Prostate gland (tissue), 2 donors: ENCODE measurements around the gene TMEM267. TPM values are rescaled to one million over a fixed set of nuclear protein-coding genes. Genes with fewer than 3 reads are reported as not detected.

ENCODE experiments used
- DNase-seq: peaks from one replicate; pipeline ENCODE4 v3.0.0-alpha.2; 2019; ENCODE audit warnings: low spot score
- H3K27ac ChIP-seq, 2 donors: fragments of 200-600 bp; sonication (generic); 2 replicates each; pipeline ENCODE4 v1.5.1; 2017 to 2019
- H3K27me3 ChIP-seq: fragments of 200-600 bp; sonication (generic); replicated peaks from 2 replicates; pipeline ENCODE4 v1.5.1; 2019; ENCODE audit not compliant: insufficient read depth
- H3K36me3 ChIP-seq, 2 donors: fragments of 200-600 bp; sonication (generic); 1 replicate in 1 of 2; 2 replicates in 1 of 2; pipeline versions ENCODE4 v1.5.1 to v1.8.1; 2017 to 2019
- H3K4me1 ChIP-seq: fragments of 200-600 bp; sonication (generic); replicated peaks from 2 replicates; pipeline ENCODE4 v1.5.1; 2019
- H3K4me3 ChIP-seq, 2 donors: fragments of 200-600 bp; sonication (generic); 2 replicates each; pipeline ENCODE4 v1.5.1; 2017 to 2019
- H3K9me3 ChIP-seq: fragments of 200-600 bp; sonication (generic); 2 replicates; pipeline ENCODE4 v1.5.1; 2017
- CTCF ChIP-seq, 4 experiments: fragments of 200-600 bp in 2 of 4; fragments of 450-650 bp in 2 of 4; sonication (generic) in 2 of 4; IDR thresholded peaks; 1 replicate in 3 of 4; 2 replicates in 1 of 4; pipeline ENCODE4 v1.5.1; 2016 to 2019; ENCODE audit warnings: antibody characterized with exemption in 4 of 4, mild to moderate bottlenecking in 2 of 4, moderate library complexity in 2 of 4
- POLR2A ChIP-seq: fragments of 450-650 bp; IDR thresholded peaks from one replicate; pipeline ENCODE4 v1.6.1; 2016; ENCODE audit warnings: antibody characterized with exemption, mild to moderate bottlenecking
- POLR2AphosphoS5 ChIP-seq: sonication (generic); formaldehyde crosslinking; IDR thresholded peaks from one replicate; pipeline ENCODE4 v1.6.1; 2017; ENCODE audit warnings: antibody characterized with exemption
- WGBS: methylation state at CpG from one replicate; pipeline ENCODE4 v1.1.5; 2018; 5-methylcytosine and 5-hydroxymethylcytosine counted together
- intact Hi-C: fragments of 100-400 bp; cut with DNase I; formaldehyde crosslinking; loops from one replicate; pipeline ENCODE4 v1.14.2; 2022
- total RNA-seq, 2 donors: library from RNA; depleted of rRNA; stranded (reverse); fragments of >200 nt; gene quantifications; one replicate each; pipeline ENCODE4 v1.1.0, GENCODE V29; 2016

TMEM267 gene
- total RNA-seq, 2 donors from 2014 or later: 11.8 to 14.9 TPM

DNA sequence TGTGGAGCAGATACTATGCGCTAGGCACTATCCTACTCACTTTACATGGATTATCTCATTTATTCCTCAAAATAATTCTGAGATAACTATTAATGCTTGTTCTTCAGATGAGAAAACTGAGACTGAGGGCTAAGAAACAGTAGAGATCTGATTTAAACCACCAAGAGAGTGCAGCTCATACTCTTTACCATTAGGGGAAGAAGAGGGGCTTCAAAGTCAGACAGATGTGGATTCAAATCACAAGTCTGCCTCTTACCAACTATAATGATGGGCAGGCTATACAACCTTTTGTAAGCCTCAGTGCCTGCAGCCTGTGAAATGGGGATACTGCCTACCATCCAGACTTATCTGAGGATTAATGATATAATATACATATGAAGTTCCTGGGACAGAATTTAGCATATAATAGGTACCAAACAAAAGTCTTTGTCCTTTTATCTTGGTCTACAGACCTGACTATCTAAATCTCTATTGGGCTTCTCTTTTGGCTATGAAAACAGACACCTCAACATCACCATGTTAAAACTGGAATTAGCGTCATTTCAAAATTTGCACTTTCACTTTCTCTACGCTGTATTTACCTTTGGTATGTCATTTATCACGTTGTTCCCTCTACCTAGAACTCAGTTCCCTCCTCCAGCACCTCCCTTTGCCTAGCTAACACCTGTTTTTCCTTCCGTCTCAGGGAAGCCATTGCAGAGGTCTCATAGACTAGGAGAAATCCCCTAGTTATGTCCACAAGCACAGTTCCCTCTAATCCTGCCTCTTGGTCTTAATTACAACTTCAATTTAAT lies 13.8 kb upstream of the TMEM267 start:
- TF ChIP-seq POLR2A (no peak), POLR2AphosphoS5 (no peak), CTCF (IDR thresholded peaks at IDR 0.05) (no peak)
- Histone ChIP-seq H3K4me1 (no peaks in the 10 kb centered on the region), H3K4me3 (no peak overlapping the region), H3K27me3 (no peaks in the 10 kb centered on the region), H3K9me3 (no peaks in the 10 kb centered on the region), H3K27ac (no peak overlapping the region), H3K36me3 (no peaks in the 10 kb centered on the region)
- intact Hi-C loops: no loop called here
- no peak for DNase-seq
- 90% methylated on average over 5 of the region's 5 CpGs for WGBS

- no peaks in the 10 kb centered on the region for H3K36me3 ChIP-seq
- TF ChIP-seq POLR2AphosphoS5 (no peak), POLR2A (no peak), CTCF (IDR thresholded peaks at IDR 0.05) (no peak)
- no peak overlapping the region for H3K27ac ChIP-seq
- H3K4me3 ChIP-seq: no peak overlapping the region
- no peak for DNase-seq
- WGBS: 92% methylated on average over 1 of the region's 1 CpG
- no peaks in the 10 kb centered on the region for H3K9me3 ChIP-seq
- no peaks in the 10 kb centered on the region for H3K4me1 ChIP-seq
- intact Hi-C loops: no loop called here
- H3K27me3 ChIP-seq: no peaks in the 10 kb centered on the region
Measured at GRCh38 chr5:43491326-43491725, 7.7 kb upstream of the TMEM267 start.

DNA sequence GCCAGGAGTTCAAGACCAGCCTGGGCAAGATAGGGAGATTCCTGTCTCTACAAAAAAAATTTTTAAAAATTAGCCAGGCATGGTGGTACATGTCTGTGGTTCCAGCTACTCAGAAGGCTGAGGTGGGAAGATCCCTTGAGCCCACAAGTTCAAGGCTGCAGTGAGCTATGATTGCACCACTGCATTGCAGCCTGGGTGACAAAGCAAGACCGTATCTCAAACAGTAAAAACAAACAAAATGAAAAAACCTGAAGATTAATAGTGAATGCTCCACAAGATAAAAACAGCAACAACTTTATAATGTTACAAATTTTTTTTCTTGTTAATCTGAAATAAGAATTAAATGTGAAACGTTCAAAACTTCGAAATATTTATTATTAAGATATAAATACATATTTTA lies 2.7 kb upstream of the TMEM267 start:
- H3K4me1 ChIP-seq: no peaks in the 10 kb centered on the region
- H3K27ac ChIP-seq: no peak overlapping the region
- DNase-seq: no peak
- H3K4me3 ChIP-seq: no peak overlapping the region
- no peaks in the 10 kb centered on the region for H3K27me3 ChIP-seq
- 93% methylated on average over 3 of the region's 3 CpGs for WGBS
- no peaks in the 10 kb centered on the region for H3K9me3 ChIP-seq
- TF ChIP-seq CTCF (IDR thresholded peaks at IDR 0.05): no peak
- no peak for TF ChIP-seq POLR2A
- no peak for TF ChIP-seq POLR2AphosphoS5
- intact Hi-C loops: loop anchor here (10.0 kb wide), 1 partner anchor 92 kb away; no protein-coding TSS in a partner anchor
- H3K36me3 ChIP-seq: no peaks in the 10 kb centered on the region

DNA sequence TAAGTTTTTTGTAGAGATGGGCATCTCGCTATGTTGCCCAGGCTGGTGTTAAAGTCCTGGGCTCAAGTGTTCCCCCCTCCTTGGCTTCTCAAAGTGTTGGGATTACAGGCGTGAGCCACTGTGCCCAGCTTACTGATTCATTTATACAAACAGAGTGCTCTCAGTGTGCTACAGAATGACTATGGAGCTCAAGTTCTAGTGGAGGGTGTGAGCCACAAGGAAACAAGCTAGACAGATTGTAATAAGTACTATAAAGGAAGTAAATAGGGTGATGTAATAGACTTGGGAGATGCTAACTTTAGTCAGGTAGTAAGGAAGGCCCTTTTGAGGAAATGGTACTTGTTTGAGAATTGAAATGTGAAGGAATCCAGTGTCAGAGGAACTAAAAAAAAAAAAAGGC lies 1.7 kb upstream of the TMEM267 start:
- Histone ChIP-seq H3K9me3 (no peaks in the 10 kb centered on the region), H3K27me3 (no peaks in the 10 kb centered on the region), H3K4me3 (no peak overlapping the region), H3K36me3 (no peaks in the 10 kb centered on the region), H3K27ac (no peak overlapping the region), H3K4me1 (no peaks in the 10 kb centered on the region)
- no peak for DNase-seq
- WGBS: 92% methylated on average over 2 of the region's 2 CpGs
- intact Hi-C loops: loop anchor here (10.0 kb wide), 1 partner anchor 91 kb away; no protein-coding TSS in a partner anchor
- TF ChIP-seq POLR2AphosphoS5: no peak
- no peak for TF ChIP-seq POLR2A
- no peak for TF ChIP-seq CTCF (IDR thresholded peaks at IDR 0.05)
